Measurements from ENCODE around the gene MRPL34. TPM values are rescaled to one million over a fixed set of nuclear protein-coding genes. Genes with fewer than 3 reads are reported as not detected.

The MRPL34 gene
- total and polyA plus RNA-seq, 9 of the 15 experiments (the other 6 are each of a cell fraction or from before 2014, with no cell fraction given): 11.5 to 256 (median 72.5) TPM

DNA sequence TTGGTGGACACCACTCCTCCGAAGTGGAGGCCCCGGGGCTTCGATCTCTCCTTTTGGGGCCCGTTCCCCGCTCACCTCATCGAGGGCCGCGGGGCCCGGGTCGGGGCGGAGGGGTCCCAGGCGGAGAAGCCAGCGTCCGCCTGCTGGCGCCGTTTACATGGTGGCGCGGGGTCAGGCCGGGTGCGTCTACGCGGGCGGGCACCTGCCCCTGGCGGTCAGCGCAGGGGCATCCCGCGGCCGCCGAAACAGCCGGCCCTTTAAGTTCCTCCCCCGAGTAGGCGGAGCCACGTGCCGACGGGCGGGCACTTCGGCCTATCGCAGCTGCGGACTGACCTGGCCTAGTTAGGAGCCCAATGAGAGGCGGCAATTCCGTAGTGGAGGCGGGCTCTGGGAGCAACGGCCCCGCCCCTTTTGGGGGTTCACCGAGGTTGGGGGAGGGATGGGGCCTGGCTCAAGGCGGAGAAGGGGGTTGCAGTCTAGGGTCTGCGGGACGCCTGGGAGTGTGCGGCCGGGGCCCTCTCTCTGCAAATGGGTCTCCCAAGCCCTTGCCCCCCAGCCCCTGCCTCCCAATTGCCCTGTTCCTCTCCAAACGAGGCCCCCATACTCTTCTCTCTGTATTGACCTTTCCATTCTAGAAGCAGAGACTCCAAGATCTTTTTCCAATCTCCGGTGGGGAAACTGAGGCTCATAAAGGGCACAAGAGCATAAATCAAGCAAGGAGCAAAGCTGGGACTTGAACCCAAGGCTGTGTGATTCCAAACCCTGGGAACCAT, 2.3 kb upstream of the MRPL34 start, which contains the start of gene ABHD8 (continued):
- TF ChIP-seq SP2 (IDR thresholded peaks at IDR 0.05; ENCODE audit: extremely low read depth, low read depth, low read length, poor library complexity, severe bottlenecking): peak; percentile 87
- TF ChIP-seq CAMTA2 (CRISPR knock-in tag; conservative IDR thresholded peaks at IDR 0.05): no peak; the same call in 1 of the 2 replicates
- TF ChIP-seq, protein P1, sequence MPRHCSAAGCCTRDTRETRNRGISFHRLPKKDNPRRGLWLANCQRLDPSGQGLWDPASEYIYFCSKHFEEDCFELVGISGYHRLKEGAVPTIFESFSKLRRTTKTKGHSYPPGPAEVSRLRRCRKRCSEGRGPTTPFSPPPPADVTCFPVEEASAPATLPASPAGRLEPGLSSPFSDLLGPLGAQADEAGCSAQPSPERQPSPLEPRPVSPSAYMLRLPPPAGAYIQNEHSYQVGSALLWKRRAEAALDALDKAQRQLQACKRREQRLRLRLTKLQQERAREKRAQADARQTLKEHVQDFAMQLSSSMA (CRISPR knock-in tag; IDR thresholded peaks at IDR 0.05): no peak
- no peak for TF ChIP-seq ZKSCAN8 (CRISPR knock-in tag; IDR thresholded peaks at IDR 0.05)
- TF ChIP-seq SIN3B (IDR thresholded peaks at IDR 0.05; ENCODE audit: low read depth): no peak
- TF ChIP-seq FOXM1 (IDR thresholded peaks at IDR 0.05; ENCODE audit: low read depth): peak; percentile 38; the same call in 1 of the 2 replicates
- no peak for TF ChIP-seq FOXM1 (CRISPR knock-in tag; IDR thresholded peaks at IDR 0.05; ENCODE audit: low read depth)
- TF ChIP-seq HNRNPLL (IDR thresholded peaks at IDR 0.05; ENCODE audit: low read depth, low read length, poor library complexity, severe bottlenecking): peak; percentile 36
- TF ChIP-seq, protein P2, sequence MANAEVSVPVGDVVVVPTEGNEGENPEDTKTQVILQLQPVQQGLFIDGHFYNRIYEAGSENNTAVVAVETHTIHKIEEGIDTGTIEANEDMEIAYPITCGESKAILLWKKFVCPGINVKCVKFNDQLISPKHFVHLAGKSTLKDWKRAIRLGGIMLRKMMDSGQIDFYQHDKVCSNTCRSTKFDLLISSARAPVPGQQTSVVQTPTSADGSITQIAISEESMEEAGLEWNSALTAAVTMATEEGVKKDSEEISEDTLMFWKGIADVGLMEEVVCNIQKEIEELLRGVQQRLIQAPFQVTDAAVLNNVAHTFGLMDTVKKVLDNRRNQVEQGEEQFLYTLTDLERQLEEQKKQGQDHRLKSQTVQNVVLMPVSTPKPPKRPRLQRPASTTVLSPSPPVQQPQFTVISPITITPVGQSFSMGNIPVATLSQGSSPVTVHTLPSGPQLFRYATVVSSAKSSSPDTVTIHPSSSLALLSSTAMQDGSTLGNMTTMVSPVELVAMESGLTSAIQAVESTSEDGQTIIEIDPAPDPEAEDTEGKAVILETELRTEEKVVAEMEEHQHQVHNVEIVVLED (CRISPR knock-in tag; IDR thresholded peaks at IDR 0.05): peak; percentile 64
- no peak for TF ChIP-seq HEY1 (CRISPR knock-in tag; IDR thresholded peaks at IDR 0.05; ENCODE audit: borderline replicate concordance)
- TF ChIP-seq ZBTB8A (IDR thresholded peaks at IDR 0.05; ENCODE audit: partially characterized antibody): no peak
- TF ChIP-seq, protein P3, sequence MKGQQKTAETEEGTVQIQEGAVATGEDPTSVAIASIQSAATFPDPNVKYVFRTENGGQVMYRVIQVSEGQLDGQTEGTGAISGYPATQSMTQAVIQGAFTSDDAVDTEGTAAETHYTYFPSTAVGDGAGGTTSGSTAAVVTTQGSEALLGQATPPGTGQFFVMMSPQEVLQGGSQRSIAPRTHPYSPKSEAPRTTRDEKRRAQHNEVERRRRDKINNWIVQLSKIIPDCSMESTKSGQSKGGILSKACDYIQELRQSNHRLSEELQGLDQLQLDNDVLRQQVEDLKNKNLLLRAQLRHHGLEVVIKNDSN (CRISPR knock-in tag; IDR thresholded peaks at IDR 0.05): peak; percentile 81
- no peak for TF ChIP-seq BMI1 (IDR thresholded peaks at IDR 0.05; ENCODE audit: low read length)
- TF ChIP-seq ZNF175 (CRISPR knock-in tag; IDR thresholded peaks at IDR 0.05; ENCODE audit: low read depth): no peak
- peak; percentile 85 for TF ChIP-seq RB1 (IDR thresholded peaks at IDR 0.05; ENCODE audit: low read depth)
- TF ChIP-seq SIRT6 (IDR thresholded peaks at IDR 0.05; ENCODE audit: low read depth, low read length): no peak
- no peak for TF ChIP-seq ELF4 (CRISPR knock-in tag; IDR thresholded peaks at IDR 0.05)
- TF ChIP-seq MCM3 (IDR thresholded peaks at IDR 0.05): no peak
- TF ChIP-seq POLR2G (IDR thresholded peaks at IDR 0.05; ENCODE audit: low read depth, low read length): peak; percentile 88
- TF ChIP-seq KAT2B (IDR thresholded peaks at IDR 0.05; ENCODE audit: low read depth, low read length): no peak
- peak; percentile 81 for TF ChIP-seq GABPB1 (CRISPR knock-in tag; IDR thresholded peaks at IDR 0.05)
- TF ChIP-seq, protein P4, sequence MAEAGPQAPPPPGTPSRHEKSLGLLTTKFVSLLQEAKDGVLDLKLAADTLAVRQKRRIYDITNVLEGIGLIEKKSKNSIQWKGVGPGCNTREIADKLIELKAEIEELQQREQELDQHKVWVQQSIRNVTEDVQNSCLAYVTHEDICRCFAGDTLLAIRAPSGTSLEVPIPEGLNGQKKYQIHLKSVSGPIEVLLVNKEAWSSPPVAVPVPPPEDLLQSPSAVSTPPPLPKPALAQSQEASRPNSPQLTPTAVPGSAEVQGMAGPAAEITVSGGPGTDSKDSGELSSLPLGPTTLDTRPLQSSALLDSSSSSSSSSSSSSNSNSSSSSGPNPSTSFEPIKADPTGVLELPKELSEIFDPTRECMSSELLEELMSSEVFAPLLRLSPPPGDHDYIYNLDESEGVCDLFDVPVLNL (CRISPR knock-in tag; IDR thresholded peaks at IDR 0.05; ENCODE audit: low read depth): no peak
- TF ChIP-seq, protein P5, sequence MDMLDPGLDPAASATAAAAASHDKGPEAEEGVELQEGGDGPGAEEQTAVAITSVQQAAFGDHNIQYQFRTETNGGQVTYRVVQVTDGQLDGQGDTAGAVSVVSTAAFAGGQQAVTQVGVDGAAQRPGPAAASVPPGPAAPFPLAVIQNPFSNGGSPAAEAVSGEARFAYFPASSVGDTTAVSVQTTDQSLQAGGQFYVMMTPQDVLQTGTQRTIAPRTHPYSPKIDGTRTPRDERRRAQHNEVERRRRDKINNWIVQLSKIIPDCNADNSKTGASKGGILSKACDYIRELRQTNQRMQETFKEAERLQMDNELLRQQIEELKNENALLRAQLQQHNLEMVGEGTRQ (CRISPR knock-in tag; IDR thresholded peaks at IDR 0.05): peak; percentile 70
- TF ChIP-seq TBL1XR1 (IDR thresholded peaks at IDR 0.05; ENCODE audit: low read length in 2 of 2): 0 out of 4 replicates have a peak, but pooled peaks of 1 of the 2 experiments have one; percentile 34

All from K562 (cell line).